Activated naive CD4-positive, alpha-beta T cell treated with Interleukin-2 at 50 U/mL for 16 hours (primary cell): ENCODE data around the gene IL18R1.

ENCODE experiments used
- DNase-seq: peaks from one replicate; pipeline ENCODE4 v3.0.0-alpha.2; 2020

Gene IL18R1

DNA sequence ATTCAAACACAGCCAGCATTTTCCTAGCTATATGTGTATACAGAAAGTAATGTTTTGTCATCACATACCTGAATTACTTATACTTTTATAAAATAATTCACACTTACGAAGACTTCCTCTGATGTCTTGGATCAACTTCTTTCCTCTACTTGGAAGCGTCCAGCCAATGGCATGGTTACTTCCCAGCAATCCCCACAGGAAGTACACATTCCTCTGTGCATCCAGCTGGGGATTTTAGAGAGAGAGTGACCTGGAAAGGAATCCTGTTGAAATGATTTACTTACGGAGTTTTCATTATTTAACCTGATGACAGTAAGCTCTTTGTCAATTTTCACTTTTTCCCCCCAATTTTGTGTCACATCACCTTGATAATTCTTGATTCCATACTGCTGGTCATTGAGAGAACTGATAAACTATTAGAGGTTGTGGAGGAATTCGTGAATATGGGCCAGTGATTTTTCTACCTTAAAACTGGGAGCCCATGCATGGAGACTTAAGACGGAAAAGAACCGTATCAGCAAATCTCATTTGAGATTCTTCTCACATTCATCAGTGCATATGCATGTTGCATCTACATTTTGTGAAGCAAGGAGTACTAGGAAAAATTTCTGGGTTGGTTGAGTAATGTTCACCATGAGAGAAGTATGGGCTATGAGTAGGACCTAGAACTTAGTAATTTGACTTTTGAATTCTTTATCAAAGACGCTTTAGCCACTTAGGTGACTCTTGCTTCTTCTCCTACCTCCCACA is 9.0 kb upstream of the IL18R1 start:
- DNase-seq: no peak

DNA sequence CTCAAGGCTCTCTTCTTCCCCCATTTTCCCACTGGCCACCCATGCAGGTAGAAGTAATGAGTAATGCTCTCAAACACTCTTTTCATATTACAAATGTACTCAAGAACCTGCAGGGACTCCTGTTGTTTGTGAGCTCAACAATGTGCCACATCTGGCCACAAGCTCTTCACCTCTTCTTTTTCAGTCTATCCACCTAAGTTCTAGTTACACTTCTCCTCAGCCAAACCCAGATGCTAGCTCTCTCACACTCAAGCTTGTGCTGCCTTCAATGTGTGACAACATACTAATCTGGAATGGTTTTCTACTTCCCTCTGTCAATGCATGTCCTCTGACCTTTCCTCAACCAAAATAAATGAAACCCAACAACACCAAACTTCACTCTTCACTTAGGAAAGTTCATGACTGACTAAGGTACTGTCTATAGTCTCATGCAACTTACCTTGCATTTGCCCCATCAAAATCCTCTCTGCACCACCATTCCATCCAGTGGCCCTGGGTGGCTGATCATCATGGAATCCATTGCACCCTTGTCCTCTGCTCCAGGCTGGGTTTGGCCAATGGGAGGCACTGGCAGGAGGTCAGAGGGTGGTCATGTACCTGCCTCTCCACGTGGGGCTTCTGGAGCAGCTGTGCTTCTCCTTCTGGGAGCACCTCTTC is 5.3 kb upstream of the IL18R1 start:
- no peak for DNase-seq

DNA sequence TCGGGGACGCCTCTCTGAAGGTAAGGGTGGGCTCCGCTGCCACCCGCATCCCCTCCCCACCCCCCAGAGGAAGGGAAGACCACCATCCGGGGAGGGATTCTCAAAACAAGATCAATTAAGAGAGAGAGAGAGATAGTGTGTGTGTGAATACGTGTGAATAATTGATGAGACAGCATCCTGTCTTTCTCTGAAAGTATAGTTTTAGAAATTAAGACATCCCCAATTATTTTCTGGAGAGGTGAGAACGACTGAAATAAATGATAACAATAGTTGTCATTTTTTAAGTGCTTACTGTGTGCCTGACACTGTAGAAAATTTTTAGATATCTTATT is 751 bp downstream of the IL18R1 start:
- no peak for DNase-seq

DNA sequence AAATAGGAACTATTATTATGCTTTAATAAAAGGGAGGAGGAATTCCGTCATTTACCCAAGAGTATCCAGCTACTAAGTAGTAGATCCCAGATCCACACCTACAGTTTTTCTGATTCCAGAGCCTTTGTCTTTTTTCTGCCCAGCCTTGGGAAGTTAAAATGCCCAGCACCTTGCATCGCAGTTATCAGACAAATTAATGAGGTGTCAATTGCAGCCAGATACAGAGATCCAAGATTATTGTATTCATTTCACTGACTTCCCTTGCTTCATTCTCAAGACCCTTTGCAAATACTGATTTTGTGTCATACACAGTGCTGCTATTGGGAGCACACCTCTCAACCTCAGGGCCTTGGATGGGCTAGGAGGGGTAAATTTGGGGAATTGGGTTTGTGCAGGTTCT is 1.1 kb downstream of the IL18R1 start:
- DNase-seq: no peak

DNA sequence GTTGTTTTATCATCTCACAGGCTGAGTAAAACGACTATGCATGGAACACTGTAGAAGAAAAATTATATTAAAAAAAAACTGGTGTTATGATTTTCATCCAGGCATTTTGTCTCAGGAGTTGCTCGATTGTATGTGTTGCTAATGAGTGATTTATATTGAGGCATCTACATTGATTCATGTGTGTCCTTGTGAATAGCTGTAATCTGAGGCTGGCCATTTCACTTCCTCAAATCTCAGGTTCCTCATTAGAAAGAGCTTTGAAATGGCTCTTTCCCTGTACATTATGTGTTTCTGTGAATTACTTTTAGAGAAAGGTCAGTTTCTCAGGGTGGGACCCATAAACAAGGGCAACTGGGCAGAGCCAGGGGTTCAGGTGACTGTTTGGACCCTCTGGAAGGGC is 2.3 kb downstream of the IL18R1 start:
- DNase-seq: no peak

DNA sequence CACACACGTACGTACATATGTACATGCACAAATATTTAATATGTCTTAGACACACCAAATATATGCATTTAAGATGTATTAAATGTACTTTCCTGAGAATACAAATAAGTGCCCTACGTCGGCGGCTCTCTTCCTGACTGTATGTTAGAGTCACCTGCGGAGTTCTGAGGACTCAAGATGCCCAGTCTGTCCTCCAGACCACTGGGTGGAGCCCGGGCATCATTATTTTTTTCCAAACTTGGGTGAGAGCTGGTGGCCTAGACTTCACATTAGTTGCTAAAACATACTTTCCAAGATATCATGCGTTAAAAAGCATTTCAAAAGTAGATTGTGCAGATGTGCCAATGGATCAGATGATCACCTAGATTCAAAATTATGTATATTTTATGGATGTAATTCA is 2.9 kb downstream of the IL18R1 start:
- peak; percentile 43 for DNase-seq

DNA sequence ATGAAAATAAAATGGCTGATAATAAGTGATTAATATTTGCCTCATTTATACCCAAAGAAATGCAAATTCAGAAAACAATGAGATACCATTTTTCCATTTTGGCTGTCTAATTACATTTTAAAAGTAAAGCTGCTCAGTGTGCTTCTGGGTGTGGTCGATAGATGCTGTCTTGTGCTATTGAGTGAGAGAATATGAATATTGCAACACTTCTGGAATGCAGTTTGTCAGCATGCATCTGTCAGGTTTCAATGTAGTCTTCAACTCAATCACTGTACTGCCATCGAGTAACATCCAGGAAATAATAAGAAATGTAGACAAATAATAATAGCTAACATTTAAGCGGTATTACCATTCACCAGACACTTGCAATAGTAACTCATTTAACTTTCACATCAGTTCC is 3.9 kb downstream of the IL18R1 start:
- DNase-seq: no peak

DNA sequence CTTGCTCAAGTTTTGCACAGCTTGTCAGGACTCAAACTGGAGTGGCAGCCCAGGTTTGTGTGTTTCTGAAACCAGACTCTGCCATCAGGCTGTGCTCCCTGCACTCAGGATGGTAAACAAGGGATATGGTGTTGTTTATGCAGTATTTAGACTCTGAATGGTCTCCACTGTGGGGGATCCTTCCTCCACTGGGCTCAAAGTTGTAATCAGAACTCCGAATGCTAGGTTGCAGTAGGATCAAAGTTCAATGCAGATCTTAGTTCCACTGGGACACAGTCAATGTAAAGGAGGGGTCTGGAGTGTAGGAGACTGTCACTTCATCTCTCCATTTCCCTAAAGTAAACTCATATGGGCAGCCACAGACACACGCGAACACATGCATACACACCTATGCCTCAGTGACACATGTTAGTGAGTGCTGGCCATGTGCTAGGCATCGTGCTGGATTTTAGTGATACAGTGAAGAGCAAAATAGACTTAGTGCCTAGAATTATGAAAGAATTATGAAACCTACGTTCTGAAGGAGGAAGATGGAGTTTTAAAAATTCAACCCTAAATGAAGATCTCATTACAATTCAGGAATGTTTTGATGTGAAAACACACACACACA is 6.1 kb downstream of the IL18R1 start:
- no peak for DNase-seq

DNA sequence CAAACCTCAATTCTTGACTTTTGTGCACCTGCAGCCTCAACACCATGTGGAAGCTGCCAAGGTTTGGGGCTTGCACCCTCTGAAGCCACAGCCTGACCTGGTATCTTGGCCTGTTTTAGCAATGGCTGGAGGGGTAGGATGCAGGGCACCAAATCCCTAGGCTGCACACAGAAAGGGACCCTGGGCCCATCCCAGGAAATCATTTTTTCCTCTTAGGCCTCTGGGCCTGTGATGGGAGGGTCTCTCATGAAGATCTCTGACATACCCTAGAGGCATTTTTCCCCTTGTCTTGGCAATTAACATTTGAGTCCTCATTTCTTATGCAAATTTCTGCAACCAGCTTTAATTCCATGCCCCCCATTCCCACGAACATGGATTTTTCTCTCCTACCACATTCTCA is 10.2 kb downstream of the IL18R1 start:
- no peak for DNase-seq

DNA sequence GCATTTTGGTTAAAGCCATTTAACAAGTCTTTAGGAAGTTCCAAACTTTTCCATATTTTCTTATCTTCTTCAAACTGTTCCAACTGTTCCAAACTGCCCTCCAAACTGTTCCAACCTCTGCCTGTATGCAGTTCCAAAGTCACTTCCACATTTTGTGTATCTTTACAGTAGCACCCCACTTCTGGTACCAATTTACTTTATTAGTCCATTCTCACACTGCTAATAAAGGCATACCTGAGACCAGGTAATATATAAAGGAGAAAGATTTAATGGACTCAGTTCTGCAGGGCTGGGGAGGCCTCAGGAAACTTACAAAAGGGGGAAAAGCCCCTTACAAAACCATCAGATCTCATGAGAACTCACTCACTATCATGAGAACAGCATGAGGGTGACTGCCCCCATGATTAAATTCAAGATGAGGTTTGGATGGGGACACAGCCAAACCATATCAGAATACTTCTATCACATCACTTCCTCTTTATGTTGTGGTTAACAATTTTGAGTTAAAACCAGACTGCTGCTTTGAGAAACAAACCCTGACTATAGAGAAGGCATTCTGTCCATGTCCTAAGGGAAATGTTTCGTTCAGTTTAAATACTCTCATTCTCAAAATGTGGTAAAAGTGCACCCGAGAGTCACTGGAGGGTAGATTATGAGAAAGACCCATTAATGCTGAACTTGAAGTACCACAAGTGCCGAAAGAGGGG is 11.0 kb downstream of the IL18R1 start:
- DNase-seq: no peak

DNA sequence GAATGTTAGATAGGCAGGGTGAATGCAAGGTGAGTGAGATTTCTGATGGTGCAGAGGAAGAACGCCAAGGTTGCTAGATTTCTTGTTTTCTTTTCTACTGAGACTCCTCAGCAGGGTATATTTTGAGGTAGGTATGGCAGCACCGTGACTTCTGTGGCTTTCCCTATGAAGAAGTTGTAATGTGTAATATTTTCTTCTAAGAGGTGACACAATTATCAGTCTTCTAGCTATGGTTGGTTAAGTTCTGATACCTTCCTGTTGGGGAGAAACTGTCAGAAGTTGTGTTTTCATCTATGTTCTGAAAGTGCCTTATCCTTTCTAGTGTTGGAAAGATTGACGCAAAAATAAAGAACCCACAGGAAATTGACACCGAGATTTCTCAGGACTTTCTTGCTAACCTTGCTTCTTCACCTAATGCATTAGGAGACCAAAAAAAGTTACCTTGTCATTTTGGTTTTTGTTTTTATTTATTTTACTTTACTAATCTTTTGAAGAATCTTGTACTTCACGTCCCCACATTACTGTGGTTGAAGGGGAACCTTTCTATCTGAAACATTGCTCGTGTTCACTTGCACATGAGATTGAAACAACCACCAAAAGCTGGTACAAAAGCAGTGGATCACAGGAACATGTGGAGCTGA is 11.9 kb downstream of the IL18R1 start:
- DNase-seq: peak; percentile 37

DNA sequence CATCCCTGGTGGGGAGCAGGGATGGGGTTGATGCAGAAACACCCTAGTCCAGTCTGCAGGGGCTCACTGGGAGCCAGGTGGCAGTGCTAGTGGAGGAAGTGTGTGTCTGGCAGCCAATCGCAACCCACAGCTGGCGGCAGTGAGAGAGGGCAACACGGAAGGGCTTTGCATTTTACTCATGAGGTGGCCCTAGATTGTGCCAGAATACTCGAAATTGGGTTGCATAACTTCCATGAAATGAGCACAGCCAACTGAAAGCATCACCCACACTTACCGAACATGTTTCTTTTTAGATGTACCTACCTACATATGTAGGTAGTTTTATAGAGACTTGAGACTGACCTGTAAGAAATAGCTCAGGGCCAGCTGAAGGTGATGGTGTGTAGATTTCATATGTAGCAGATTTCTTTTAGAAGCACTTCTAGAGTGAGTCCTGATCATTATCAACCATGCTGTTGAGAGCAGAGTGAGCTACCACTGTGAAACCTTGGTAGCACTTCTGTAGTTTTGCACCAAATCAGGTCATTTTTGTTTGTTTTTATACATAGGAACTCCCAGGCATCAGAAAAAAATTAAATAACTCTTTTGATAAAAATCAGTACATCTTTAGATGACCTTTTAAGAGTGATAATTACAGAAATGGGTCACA is 13.0 kb downstream of the IL18R1 start:
- DNase-seq: peak; percentile 41

DNA sequence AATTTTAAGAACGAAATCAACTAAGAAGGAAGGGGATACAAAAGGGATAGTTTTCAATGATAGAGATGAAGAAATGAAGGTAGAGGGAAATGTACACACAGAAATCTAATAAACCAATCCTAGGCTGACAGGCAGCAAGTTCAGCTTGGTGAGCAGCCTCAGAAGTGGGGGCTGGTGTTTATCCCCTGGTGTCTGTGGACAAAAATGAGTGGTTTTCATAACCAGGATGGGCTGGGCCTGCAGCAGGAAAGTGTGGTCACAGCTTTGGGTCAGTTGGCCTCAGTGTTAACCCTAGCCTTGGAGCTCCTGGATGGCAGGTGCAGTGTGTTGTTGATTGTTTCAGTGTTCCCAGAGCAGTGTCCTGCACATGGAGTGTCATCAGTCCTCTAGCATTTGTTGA is 14.3 kb downstream of the IL18R1 start:
- DNase-seq: no peak

DNA sequence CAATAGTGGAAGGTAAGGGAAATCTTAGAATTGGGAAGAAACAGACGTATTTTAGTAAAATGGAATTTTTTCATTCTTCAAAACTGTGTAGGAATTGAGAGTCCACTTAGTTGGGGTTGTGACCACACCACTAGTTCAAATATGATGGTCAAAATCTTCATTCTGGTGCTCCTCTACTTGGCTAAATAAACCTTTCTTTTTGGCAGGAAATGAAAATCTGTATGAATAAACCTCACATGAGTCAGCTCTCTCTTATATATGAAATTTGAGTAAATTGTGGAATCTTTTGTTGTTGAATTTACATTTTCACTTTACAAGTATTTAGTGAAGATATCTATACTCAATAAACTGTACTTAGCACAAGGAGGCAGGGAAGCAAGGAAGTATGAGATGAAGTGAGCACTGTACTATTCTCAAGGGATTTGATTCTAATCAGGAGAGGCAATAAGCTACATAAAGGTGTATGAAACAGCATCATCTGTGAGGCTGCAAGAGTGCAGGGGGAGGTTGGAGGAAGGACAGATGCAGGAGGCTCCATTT is 20.5 kb downstream of the IL18R1 start:
- DNase-seq: no peak

DNA sequence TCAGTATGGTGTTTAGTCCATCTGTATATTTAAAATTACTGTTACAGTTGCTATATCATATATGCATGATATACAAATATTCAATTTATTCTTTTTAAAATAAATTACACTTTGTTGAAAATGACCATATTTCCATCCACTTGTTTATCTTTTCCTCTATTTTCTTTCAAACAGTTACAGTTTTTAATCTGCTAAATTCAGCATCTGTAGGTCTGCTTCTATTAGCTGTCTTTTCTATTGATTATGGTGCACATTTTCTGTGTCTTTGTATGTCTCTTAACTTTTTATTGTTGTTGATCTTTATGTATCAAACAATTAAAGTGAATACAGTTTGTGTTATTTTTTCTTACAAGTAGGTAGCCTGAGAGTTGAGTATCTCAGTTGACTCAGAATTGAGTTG is 28.1 kb downstream of the IL18R1 start:
- DNase-seq: no peak

DNA sequence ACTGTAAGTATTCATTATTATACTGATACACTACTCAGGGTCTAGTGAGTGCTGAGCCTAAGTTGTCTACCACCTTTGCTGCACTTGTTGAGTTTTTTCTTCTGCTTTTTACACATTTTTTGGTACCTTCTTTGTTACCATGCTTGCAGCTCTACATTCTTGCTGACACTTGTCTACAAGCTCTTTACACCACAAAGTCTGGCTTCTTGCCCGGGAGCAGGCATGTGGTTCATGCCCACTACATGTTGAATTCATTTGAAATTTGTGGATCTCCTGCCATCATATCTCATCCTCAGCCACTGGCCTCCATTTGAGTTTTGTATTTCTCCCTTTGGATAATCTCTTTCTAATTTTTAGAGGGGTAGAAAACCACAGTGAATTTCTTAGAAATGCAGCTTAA is 29.9 kb downstream of the IL18R1 start:
- no peak for DNase-seq

DNA sequence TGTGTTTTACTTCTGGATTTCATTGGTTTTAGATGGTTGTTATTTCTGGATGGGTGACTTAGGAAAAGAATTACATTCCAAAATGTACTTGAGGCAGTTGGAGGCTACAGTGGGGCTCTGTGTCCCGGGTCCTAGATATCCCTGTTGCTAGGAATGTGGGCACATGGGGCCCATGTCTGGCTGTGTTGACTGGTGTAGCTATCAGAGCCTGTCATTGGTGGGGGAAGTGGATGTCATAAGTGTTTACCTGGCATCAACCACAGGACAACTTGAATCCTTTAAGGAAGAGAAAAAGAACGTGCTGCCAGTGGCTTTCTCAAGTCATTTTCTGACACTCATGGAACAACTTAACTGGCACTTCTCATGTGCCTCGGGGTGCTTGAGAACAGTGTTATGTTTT is 30.4 kb downstream of the IL18R1 start:
- no peak for DNase-seq

DNA sequence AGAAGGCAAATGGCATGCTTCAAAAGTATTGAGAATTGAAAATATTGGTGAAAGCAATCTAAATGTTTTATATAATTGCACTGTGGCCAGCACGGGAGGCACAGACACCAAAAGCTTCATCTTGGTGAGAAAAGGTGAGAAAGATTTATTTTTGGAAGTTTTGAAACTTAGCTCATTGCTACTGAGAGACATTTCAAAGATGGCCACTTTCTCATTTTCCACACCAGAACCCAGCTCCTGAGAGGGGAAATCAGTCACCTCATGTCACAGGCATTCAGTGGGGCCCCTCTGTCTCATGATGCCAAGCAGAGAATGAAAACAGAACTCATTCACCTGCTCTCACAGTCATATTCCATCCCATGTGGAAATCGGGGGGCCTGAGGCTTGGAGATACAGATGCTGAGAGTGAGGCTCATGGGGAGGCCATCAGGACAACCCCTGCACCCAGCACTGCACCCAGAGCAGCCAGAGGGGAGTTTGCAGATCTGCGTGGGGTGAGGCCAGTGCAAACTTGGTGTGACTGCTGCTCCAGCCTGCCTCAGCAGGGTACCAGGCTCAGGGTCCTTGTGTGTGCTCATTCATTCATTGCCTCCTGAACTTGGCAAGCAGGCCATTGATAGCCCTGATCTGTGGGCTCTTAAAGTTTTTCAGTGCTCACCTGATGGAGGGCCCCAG is 31.4 kb downstream of the IL18R1 start:
- DNase-seq: no peak

DNA sequence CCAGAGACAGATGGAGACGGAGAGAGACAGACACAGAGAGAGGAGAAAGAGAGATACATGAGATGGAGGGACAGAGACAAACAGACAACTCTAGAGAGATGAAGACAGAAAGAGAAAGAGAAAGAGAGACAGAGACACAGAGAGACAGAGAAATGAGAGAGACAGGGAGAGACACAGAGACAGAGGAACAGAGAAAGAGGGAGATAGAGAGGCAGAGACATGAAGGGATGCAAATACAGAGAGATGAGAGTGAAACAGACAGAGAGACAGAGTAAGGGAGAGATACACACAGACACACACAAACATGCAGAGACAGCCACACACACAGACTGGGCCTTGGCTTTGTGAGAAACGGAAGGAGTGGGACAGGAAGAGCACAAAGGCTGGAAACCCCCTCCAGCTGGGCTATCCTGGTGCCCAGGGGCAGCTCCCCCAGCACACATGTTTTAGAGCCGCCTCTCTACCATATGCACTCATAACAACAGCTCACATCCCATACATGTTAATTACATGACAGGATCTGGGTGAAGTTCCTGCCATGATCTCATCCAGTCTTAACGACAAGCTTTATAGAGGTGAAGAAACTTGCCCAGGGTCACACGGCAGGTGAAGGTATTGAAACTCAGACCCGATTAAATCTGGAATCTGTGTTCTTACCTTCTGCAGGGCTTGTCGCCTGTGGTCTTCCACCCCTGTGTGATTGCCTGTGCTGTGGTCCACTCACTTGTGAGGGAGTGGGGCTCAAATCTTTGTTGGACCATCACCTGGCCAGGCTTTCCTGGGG is 32.4 kb downstream of the IL18R1 start:
- no peak for DNase-seq

DNA sequence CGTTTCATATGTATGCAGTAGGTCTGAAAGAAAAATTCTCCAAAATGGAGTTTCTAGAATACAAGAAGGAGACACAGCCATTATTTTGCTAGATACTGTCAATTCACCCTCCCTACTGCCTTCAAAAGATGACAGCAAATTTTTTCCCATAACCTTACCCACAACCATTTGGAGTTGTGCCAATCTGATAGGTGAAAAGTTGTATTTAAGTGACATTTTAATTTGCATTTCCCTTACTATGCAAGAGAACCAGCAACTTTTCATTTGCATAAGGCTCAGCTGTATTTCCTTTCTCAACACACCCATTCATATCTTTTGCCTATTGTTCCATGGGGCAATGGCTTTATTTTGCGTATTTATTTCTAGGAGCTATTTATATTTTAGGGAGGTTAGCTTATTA is 36.0 kb downstream of the IL18R1 start:
- no peak for DNase-seq

DNA sequence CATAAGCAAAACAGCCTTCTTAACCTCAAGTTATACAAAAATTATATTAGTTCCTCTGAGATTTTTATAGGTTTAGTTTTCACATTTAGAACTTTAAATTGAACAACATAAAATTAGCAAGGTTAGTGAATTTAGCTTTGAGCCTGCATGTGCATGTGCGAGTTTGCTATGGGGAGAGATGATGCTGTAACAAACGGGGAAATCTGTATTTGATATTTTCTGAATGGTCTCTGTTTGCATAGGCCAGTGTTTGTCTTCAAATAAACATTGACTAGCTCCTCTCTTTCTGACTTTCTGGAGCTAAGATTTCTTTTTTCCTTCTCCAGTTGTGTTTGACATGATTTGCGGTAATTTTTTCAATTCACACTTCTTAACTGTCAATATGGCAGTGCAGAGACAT is 36.5 kb downstream of the IL18R1 start:
- DNase-seq: no peak
